ENCODE data around the gene DNAH10.

The DNAH10 gene

GRCh38 chr12:123892180-123892559 lies 130.1 kb downstream of the DNAH10 start:
- DNase-seq (ENCODE audit: low read depth in 2 of 2), result no peak
- H3K4me3 ChIP-seq (replicated peaks in 1 of 2; ENCODE audit: low read depth in 2 of 2, low read length in 2 of 2), result no peak overlapping the region
- no peak for TF ChIP-seq CTCF (IDR thresholded peaks at IDR 0.05; ENCODE audit: low read depth, low read length)

GRCh38 chr12:123892853-123893252 lies 130.8 kb downstream of the DNAH10 start:
- DNase-seq (ENCODE audit: low read depth in 2 of 2), result no peak
- TF ChIP-seq CTCF (IDR thresholded peaks at IDR 0.05; ENCODE audit: low read depth, low read length), result no peak

GRCh38 chr12:123893276-123893675 lies 131.2 kb downstream of the DNAH10 start:
- no peak overlapping the region for H3K4me3 ChIP-seq (replicated peaks in 1 of 2; ENCODE audit: low read depth in 2 of 2, low read length in 2 of 2)
- no peak for DNase-seq (ENCODE audit: low read depth in 2 of 2)
- no peak for TF ChIP-seq CTCF (IDR thresholded peaks at IDR 0.05; ENCODE audit: low read depth, low read length)

More at GRCh38 chr12:123892853-123893252, 130.8 kb downstream of the DNAH10 start:
- H3K4me3 ChIP-seq (replicated peaks in 1 of 2; ENCODE audit: low read depth in 2 of 2, low read length in 2 of 2), result no peak overlapping the region

- DNase-seq (ENCODE audit: low read depth in 2 of 2), result peak in 1 of 2 donors; percentile 16
- TF ChIP-seq CTCF (IDR thresholded peaks at IDR 0.05; ENCODE audit: low read depth, low read length), result no peak
- no peak overlapping the region for H3K4me3 ChIP-seq (replicated peaks in 1 of 2; ENCODE audit: low read depth in 2 of 2, low read length in 2 of 2)
These were observed 132.8 kb downstream of the DNAH10 start for GRCh38 chr12:123894823-123895345.

- no peak for DNase-seq (ENCODE audit: low read depth in 2 of 2)
- H3K4me3 ChIP-seq (replicated peaks in 1 of 2; ENCODE audit: low read depth in 2 of 2, low read length in 2 of 2), result no peak overlapping the region
- TF ChIP-seq CTCF (IDR thresholded peaks at IDR 0.05; ENCODE audit: low read depth, low read length), result no peak
These were observed 133.3 kb downstream of the DNAH10 start for GRCh38 chr12:123895451-123895850.

GRCh38 chr12:123896767-123897166 lies 134.7 kb downstream of the DNAH10 start:
- no peak for TF ChIP-seq CTCF (IDR thresholded peaks at IDR 0.05; ENCODE audit: low read depth, low read length)
- DNase-seq (ENCODE audit: low read depth in 2 of 2), result peak; percentile 14 to 70
- no peak overlapping the region for H3K4me3 ChIP-seq (replicated peaks in 1 of 2; ENCODE audit: low read depth in 2 of 2, low read length in 2 of 2)

GRCh38 chr12:123897221-123897620 lies 135.1 kb downstream of the DNAH10 start:
- peak; percentile 30 to 36 for DNase-seq (ENCODE audit: low read depth in 2 of 2)
- TF ChIP-seq CTCF (IDR thresholded peaks at IDR 0.05; ENCODE audit: low read depth, low read length), result no peak
- no peak overlapping the region for H3K4me3 ChIP-seq (replicated peaks in 1 of 2; ENCODE audit: low read depth in 2 of 2, low read length in 2 of 2)
